ENCODE results near the gene MICALL2.

Gene MICALL2

GRCh38 chr7:1394371-1394770 is 64.9 kb downstream of the MICALL2 start:
- no peak for DNase-seq (ENCODE audit: low spot score)

- no peak for DNase-seq (ENCODE audit: low spot score)
Observed at GRCh38 chr7:1393421-1393820, 65.8 kb downstream of the MICALL2 start.

- no peak for DNase-seq (ENCODE audit: low spot score)
Observed at GRCh38 chr7:1392556-1392955, 66.7 kb downstream of the MICALL2 start.

- no peak for DNase-seq (ENCODE audit: low spot score)
Observed at GRCh38 chr7:1391449-1391848, 67.8 kb downstream of the MICALL2 start.

- DNase-seq (ENCODE audit: low spot score), result no peak
Observed at GRCh38 chr7:1388703-1389335, 70.5 kb downstream of the MICALL2 start.

GRCh38 chr7:1388021-1388702 is 71.1 kb downstream of the MICALL2 start:
- no peak for DNase-seq (ENCODE audit: low spot score)

GRCh38 chr7:1387261-1387660 is 72.0 kb downstream of the MICALL2 start:
- no peak for DNase-seq (ENCODE audit: low spot score)

- DNase-seq (ENCODE audit: low spot score), result no peak
Observed at GRCh38 chr7:1386623-1387220, 72.5 kb downstream of the MICALL2 start.

GRCh38 chr7:1385809-1386622 is 73.3 kb downstream of the MICALL2 start:
- DNase-seq (ENCODE audit: low spot score), result no peak

GRCh38 chr7:1385086-1385808 is 74.0 kb downstream of the MICALL2 start:
- no peak for DNase-seq (ENCODE audit: low spot score)
